Stomach (tissue), 4 donors: ENCODE results near the gene ARHGAP15.

Experiments
- CTCF ChIP-seq, 7 experiments: fragments of 450-650 bp in 4 of 7; fragments of 200-600 bp in 3 of 7; sonication (generic) in 3 of 7; IDR thresholded peaks; one replicate each; pipeline ENCODE4 v1.5.1; 2016 to 2019; ENCODE audit warnings: antibody characterized with exemption in 7 of 7, control low read depth in 2 of 7, mild to moderate bottlenecking in 1 of 7
- EP300 ChIP-seq: sonication (generic); formaldehyde crosslinking; IDR thresholded peaks from one replicate; pipeline ENCODE4 v1.6.1; 2017; ENCODE audit warnings: antibody characterized with exemption
- POLR2A ChIP-seq, 4 donors: fragments of 450-650 bp; IDR thresholded peaks; one replicate each; pipeline ENCODE4 v1.6.1; 2016; ENCODE audit warnings: antibody characterized with exemption in 4 of 4, control low read depth in 2 of 4, mild to moderate bottlenecking in 1 of 4, moderate library complexity in 1 of 4

- no peak for TF ChIP-seq POLR2A (IDR thresholded peaks at IDR 0.05)
- TF ChIP-seq CTCF (IDR thresholded peaks at IDR 0.05): no peak
- no peak for TF ChIP-seq EP300
These were observed 151.0 kb downstream of the ARHGAP15 start for GRCh38 chr2:143280097-143280757.
